ENCODE measurements around the gene ARAP1. TPM values are rescaled to one million over a fixed set of nuclear protein-coding genes. Genes with fewer than 3 reads are reported as not detected.
A peak's percentile ranks its signal among the peaks of the same experiment; 100 is the strongest.

The ARAP1 gene
- total RNA-seq, 1 experiment from 2014 or later = 73.6 TPM

DNA sequence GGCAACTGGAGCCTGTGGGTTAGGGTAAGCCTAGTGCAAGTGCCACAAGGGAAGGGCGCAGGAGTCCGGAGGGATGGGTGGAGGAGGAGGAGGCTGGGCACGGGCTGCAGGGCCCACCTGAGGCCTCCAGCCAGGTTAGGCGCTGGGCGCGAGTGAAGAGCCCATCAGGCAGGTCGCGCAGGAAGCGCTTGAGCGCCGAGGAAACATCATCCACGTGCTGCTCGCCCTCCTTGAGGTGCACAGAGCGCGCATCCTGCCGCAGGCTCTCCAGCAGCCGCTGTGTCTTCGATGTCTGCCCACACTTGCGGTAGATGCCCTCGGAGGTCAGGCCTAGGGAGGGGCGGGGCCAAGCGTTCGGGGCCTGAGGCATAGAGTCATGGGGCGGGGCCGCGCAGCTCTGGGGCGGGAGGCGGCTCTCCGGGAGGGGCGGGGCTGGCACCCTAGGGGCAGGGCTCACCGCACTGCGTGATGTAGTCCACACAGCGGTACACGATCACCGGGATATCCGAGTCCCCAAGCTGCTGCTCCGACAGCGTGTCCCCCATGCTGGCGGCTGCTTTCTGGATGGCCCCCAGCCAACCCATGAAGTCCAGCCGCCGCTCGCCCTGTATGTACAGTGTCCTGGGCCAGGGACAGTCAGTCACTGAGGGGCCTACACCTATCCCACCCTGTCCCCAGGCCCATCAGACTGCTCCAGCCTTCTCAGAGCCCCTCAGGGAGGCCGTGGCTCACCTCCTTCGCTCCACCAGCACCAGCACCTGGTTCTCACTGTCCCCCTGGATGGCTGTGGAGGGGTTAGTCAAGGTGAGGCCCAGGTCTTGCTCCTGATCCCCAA lies 55.1 kb downstream of the ARAP1 start:
- intact Hi-C loops (cut with micrococcal nuclease; ENCODE audit: unreplicated experiment) = no loop called here
- peak; percentile 43; the same call in 1 of the 2 replicates for ATAC-seq
- no peaks in the 10 kb centered on the region for H3K4me1 ChIP-seq (ENCODE audit: control insufficient read depth, insufficient read depth, low read length)
- H3K4me3 ChIP-seq (ENCODE audit: low read depth in 2 of 2, low read length in 2 of 2) = no peak overlapping the region
- H3K9me3 ChIP-seq (ENCODE audit: control insufficient read depth, insufficient read depth, low read depth, low read length) = no peaks in the 10 kb centered on the region
- no peak for TF ChIP-seq POLR2AphosphoS5 (IDR thresholded peaks at IDR 0.05; ENCODE audit: low read depth, low read length)
- TF ChIP-seq SIN3A (IDR thresholded peaks at IDR 0.05; ENCODE audit: borderline replicate concordance, insufficient read depth, low read depth, low read length) = no peak
- TF ChIP-seq, protein P1, sequence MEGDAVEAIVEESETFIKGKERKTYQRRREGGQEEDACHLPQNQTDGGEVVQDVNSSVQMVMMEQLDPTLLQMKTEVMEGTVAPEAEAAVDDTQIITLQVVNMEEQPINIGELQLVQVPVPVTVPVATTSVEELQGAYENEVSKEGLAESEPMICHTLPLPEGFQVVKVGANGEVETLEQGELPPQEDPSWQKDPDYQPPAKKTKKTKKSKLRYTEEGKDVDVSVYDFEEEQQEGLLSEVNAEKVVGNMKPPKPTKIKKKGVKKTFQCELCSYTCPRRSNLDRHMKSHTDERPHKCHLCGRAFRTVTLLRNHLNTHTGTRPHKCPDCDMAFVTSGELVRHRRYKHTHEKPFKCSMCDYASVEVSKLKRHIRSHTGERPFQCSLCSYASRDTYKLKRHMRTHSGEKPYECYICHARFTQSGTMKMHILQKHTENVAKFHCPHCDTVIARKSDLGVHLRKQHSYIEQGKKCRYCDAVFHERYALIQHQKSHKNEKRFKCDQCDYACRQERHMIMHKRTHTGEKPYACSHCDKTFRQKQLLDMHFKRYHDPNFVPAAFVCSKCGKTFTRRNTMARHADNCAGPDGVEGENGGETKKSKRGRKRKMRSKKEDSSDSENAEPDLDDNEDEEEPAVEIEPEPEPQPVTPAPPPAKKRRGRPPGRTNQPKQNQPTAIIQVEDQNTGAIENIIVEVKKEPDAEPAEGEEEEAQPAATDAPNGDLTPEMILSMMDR (IDR thresholded peaks at IDR 0.05) = no peak
- TF ChIP-seq TCF7L2 (IDR thresholded peaks at IDR 0.05; ENCODE audit: low read depth, low read length) = no peak
- TF ChIP-seq, protein P2, sequence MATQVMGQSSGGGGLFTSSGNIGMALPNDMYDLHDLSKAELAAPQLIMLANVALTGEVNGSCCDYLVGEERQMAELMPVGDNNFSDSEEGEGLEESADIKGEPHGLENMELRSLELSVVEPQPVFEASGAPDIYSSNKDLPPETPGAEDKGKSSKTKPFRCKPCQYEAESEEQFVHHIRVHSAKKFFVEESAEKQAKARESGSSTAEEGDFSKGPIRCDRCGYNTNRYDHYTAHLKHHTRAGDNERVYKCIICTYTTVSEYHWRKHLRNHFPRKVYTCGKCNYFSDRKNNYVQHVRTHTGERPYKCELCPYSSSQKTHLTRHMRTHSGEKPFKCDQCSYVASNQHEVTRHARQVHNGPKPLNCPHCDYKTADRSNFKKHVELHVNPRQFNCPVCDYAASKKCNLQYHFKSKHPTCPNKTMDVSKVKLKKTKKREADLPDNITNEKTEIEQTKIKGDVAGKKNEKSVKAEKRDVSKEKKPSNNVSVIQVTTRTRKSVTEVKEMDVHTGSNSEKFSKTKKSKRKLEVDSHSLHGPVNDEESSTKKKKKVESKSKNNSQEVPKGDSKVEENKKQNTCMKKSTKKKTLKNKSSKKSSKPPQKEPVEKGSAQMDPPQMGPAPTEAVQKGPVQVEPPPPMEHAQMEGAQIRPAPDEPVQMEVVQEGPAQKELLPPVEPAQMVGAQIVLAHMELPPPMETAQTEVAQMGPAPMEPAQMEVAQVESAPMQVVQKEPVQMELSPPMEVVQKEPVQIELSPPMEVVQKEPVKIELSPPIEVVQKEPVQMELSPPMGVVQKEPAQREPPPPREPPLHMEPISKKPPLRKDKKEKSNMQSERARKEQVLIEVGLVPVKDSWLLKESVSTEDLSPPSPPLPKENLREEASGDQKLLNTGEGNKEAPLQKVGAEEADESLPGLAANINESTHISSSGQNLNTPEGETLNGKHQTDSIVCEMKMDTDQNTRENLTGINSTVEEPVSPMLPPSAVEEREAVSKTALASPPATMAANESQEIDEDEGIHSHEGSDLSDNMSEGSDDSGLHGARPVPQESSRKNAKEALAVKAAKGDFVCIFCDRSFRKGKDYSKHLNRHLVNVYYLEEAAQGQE (IDR thresholded peaks at IDR 0.05; ENCODE audit: insufficient read depth in 1 of 2, low read depth in 2 of 2, low read length in 1 of 2) = no peak
- no peak for DNase-seq (ENCODE audit: low read depth, low spot score)
- H3K36me3 ChIP-seq (ENCODE audit: control insufficient read depth, insufficient read depth, low read length) = no peaks in the 10 kb centered on the region
- no TSS peak for BruUV-seq (replicated peaks)
- H3K27ac ChIP-seq (ENCODE audit: low read length) = no peak overlapping the region
- in situ Hi-C loops (cut with HindIII; ENCODE audit: low pct_unique_long_range_greater_than_20kb, low sequenced_read_pairs) = no loop called here
- no peaks in the 10 kb centered on the region for H3K27me3 ChIP-seq (ENCODE audit: control insufficient read depth, insufficient read depth, low read length)
- ChIA-PET CTCF (no interaction called here), POLR2A (no interaction called here)

- no peaks in the 10 kb centered on the region for H3K27me3 ChIP-seq (ENCODE audit: control insufficient read depth, insufficient read depth, low read length)
- in situ Hi-C loops (cut with HindIII; ENCODE audit: low pct_unique_long_range_greater_than_20kb, low sequenced_read_pairs) (no loop called here), intact Hi-C loops (cut with micrococcal nuclease; ENCODE audit: unreplicated experiment) (no loop called here)
- no peak overlapping the region for H3K4me3 ChIP-seq (ENCODE audit: low read depth in 2 of 2, low read length in 2 of 2)
- no peak overlapping the region for H3K27ac ChIP-seq (ENCODE audit: low read length)
- ATAC-seq (no peak), DNase-seq (ENCODE audit: low read depth, low spot score) (no peak)
- no peaks in the 10 kb centered on the region for H3K9me3 ChIP-seq (ENCODE audit: control insufficient read depth, insufficient read depth, low read depth, low read length)
- no TSS peak for BruUV-seq (replicated peaks)
- H3K4me1 ChIP-seq (ENCODE audit: control insufficient read depth, insufficient read depth, low read length) = no peaks in the 10 kb centered on the region
- CTCF ChIA-PET = no interaction called here
- TF ChIP-seq TCF7L2 (IDR thresholded peaks at IDR 0.05; ENCODE audit: low read depth, low read length) = no peak
- no peak for TF ChIP-seq POLR2AphosphoS5 (IDR thresholded peaks at IDR 0.05; ENCODE audit: low read depth, low read length)
- TF ChIP-seq SIN3A (IDR thresholded peaks at IDR 0.05; ENCODE audit: borderline replicate concordance, insufficient read depth, low read depth, low read length) = no peak
- TF ChIP-seq, protein P2 (IDR thresholded peaks at IDR 0.05; ENCODE audit: insufficient read depth in 1 of 2, low read depth in 2 of 2, low read length in 1 of 2) = no peak
- TF ChIP-seq, protein P1 (IDR thresholded peaks at IDR 0.05) = no peak
- POLR2A ChIA-PET = no interaction called here
- H3K36me3 ChIP-seq (ENCODE audit: control insufficient read depth, insufficient read depth, low read length) = no peaks in the 10 kb centered on the region
These were observed 56.9 kb downstream of the ARAP1 start for GRCh38 chr11:72695354-72695753.

All from Panc1 (cell line).